Measurements from ENCODE around the gene FAAP20.
A peak's percentile ranks its signal among the peaks of the same experiment; 100 is the strongest.

FAAP20 gene, protein sequence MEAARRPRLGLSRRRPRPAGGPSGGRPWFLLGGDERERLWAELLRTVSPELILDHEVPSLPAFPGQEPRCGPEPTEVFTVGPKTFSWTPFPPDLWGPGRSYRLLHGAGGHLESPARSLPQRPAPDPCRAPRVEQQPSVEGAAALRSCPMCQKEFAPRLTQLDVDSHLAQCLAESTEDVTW

DNA sequence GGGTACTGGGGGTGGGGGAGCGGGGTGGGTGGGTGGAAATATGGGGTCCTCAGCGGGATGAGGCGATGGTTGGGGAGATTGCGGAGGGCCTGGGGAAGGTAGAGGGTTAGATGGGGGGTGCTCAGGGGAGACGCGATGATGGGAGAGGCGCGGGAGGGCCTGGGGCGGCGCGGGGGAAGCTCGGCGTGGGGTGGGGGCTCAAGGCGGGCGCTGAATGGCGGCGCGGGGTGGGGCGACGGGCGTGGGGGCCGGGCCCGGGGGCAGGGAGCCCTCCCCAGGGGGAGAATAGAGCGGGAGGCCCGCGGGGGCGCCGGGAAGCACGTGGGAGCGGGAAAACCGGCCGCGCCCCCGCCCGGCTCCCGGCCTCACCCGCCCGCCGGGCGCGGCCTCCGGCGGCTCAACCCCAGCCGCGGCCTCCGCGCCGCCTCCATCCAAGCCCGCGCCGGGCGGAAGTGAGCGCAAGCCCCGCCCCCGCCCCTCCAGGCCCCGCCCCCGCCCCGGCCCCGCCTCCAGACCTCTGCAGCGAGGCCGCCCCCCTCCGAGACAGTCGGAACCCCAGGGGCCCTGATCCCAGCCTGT lies at the start of gene FAAP20:
Gene FAAP20 (minus strand): TSS at position 454 of the 579 bp plus-strand sequence. CDS start 23 bp downstream, at position 431.
- DNase-seq = no peak

DNA sequence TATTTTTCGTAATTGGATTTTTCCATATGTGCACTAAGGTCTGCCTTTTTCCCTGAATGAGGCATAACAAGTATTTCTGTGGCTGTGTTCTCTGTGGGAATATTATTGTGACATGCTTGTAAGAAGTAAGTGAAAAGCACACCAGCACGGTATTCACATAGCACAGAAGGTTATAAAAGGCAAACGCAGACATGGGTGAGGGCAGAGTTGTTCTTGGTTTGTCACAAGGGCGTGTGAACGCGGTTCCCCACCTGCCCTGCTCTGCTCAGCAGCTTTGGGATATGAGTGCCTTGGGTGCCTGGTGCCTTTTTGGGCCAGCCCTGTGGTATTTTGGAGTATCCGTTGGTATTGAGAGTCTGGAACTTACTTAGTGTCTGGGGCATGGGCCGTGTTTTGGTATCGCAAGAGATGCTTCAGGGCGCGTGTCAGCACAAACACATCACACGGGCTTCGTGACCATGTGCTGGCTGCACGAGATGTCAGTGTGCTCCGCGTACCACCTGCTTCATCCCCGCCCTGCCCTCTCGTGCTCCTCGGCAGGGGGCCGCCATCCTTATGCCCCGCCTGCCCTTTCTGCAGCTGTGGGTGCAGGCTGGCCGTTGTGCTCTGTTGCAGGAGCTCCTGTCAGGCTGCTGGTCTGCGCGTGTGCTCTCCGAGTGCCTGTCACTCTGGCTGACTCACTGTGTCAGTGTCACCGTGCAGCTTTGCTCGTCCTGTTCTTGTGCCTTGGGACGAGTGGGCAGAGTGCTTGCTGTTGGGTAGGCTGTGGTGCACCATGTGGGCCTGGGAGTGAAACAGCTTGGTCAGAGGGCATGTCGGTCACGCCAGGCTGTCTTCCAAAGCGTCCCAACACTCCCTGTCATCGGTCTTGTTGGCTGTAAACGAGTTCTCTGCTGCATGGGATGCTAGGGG lies 48.5 kb upstream of the FAAP20 start:
- no peak for DNase-seq

- DNase-seq = no peak
These were observed 47.2 kb upstream of the FAAP20 start for GRCh38 chr1:2241820-2242219.

GRCh38 chr1:2240270-2241156 lies 45.9 kb upstream of the FAAP20 start:
- no peak for DNase-seq

DNA sequence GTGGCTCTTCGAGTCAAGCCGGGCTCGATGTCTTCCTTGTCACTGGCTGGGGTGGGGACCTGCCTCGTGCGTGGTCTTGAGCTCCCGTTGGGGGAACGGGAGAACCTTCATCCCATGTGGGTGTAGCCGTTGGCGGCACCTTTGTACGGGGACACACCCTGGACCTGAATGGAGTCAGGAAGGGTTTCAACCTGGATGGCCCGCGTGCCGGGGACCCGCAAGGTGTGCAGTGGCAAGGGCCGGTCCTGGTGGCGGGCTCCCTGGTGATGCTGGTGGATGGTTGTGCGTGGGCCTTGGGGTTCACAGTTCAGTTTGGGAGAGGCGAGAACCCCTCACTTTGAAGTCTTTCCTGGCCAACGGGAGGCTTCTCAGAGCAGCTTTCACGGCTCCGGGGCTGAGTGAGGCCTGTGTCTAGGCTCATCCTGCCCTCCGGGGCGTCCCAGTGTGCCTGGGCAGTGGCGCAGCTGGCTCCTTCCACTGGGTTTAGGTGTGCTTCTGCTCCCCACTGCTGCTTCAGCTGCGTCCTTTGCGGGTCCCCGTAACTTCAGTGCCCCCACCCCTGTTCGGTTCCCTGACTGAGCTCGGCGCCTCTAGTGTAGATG lies 44.9 kb upstream of the FAAP20 start:
- DNase-seq = no peak

- DNase-seq = no peak
These were observed 44.4 kb upstream of the FAAP20 start for GRCh38 chr1:2239013-2239370.

DNA sequence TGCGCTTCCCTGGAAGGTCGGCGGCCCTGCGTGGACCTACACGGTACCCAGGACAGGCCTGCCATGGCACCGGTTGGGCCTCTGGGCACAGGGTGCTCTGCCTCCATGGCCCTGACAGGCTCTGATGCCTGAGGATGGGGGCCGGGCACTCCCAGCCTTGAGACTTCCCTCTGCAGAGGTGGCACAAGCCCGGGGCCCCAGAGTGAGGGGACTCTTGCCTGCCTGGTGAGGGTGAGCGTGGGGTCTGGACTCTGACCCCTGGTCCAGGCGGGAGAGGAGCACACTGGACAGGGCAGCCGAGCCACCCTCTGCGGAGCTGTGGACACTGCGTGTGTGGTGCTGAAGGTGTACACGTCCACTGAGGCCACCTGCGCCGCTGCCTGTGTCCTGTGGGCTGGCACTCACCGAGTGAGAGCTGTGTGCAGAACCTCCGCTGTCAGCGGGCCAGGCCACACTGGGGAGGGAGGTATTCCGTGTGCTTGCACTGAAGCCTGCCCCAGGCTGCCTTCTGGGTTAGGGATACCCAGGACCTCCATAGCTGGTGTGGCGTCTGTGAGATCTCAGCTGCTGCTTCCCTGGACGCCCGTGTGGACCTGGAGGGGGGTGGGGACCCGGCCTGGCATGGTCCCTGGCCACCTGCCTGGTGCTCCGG lies 43.9 kb upstream of the FAAP20 start:
- no peak for DNase-seq

DNA sequence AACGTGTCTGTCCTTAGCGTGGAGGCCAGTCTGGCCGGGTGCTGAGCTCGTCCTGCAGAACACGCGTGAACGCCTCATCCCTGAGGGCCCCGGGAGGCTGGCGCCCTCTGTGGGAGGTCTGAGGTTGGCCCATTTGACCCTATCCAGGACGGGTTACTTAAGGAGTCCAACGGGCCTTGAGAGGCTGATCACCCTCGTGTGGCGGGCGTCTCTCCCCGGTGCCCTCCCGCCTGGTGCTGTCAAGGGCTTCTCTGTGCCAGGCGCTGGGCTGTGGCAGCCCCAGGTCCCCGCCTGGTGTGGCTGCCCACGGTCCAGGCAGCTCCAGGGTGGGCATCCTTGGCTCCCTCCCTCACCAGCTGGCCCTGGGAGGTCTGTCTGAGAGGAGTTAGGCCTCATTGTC lies 43.2 kb upstream of the FAAP20 start:
- no peak for DNase-seq

GRCh38 chr1:2236695-2237677 lies 42.4 kb upstream of the FAAP20 start:
- peak; percentile 14 for DNase-seq

- no peak for DNase-seq
These were observed 40.9 kb upstream of the FAAP20 start for GRCh38 chr1:2235300-2235998.

DNA sequence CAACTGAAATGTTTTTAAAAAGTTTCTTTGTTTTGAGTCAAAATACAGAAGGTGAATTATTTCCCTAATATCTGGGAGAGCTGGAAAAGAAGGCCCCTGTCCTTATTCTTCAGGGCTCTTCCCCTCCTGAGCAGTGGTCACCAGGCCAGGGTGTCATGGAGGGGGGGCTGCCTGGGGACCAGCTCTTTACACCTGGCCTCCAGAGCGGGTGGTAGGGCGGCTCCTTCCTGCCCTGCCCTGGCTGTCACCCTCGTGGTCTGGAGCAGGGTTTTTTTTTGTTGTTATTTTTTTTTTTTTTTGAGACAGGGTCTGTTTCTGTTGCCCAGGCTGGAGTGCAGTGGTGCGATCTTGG lies 40.2 kb upstream of the FAAP20 start:
- DNase-seq = no peak

- DNase-seq = no peak
These were observed 39.6 kb upstream of the FAAP20 start for GRCh38 chr1:2233997-2234761.

GRCh38 chr1:2233468-2233867 lies 38.9 kb upstream of the FAAP20 start:
- DNase-seq = no peak

DNA sequence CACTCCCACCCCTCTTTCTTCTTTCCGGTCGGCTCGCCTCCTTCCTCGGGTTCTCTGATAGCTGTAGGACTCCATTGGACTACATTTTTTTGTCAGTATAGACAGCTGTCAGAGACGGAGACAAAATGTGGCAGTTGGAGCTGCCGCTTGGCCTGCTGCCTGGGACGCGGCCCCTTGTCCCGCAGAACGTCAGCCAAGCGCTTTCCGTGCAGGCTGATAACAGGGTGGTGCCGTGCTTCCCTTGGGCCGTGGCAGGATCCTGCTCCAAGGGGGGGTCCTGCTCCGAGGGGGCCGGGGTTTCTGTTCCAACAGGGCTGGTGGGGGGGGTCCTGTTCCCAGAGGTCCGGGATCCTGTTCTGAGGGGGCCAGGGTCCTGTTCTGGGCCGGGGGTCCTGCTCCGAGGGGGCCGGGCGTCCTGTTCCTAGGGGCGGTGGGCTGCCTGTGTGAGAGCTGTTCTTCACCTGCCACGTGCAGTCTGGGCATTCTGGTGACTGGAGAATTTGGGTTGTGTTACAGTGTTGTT lies 38.4 kb upstream of the FAAP20 start:
- DNase-seq = no peak

DNA sequence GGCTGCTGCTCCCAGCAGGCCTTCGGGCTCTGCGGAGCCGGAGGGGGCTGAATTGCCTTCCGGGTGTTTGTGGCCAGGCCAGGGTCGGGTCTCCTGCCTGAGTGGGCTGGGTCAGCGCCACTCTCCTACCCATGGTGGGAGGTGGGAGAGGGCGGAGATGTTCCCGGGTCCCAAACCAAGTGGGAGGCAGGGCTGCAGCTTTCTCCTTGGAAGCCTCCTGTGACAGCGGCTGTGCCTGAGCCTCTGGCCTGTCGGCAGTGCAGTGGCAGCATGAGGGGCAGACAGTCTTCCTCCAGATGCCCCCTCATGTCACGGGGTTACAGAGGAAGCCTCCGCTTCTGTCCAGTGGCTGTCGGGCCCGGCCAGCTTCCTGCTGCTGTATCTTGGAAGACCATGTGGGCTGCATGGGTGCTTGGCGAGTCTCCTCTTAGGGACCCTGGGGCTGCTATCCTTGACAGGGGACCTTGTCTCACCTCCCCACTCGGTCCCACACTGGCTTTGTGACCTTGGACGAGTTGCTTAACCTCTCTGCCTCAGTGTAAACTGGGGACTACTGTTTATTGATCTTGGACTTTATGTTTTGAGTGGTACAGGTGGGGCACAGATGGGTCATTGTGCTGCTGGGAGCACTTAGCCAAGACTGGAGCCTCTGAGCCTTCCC lies 37.8 kb upstream of the FAAP20 start:
- no peak for DNase-seq

GRCh38 chr1:2231532-2232254 lies 37.1 kb upstream of the FAAP20 start:
- DNase-seq = no peak

GRCh38 chr1:2230781-2231531 lies 36.4 kb upstream of the FAAP20 start:
- DNase-seq = no peak
